CD4-positive, alpha-beta T cell (primary cell): Measurements from ENCODE around the gene FXR1. TPM values are rescaled to one million over a fixed set of nuclear protein-coding genes. Genes with fewer than 3 reads are reported as not detected.

Experiments
- ATAC-seq: fragments of 200-7000 bp; cut with Tn5 transposase; one replicate; pipeline ENCODE4 v1.10.0; 2022; ENCODE audit warnings: mild to moderate bottlenecking; ENCODE audit not compliant: poor library complexity
- CTCF ChIA-PET: fragments of 350-600 bp; sonication (Branson Sonifier 250); formaldehyde crosslinking; loops from one replicate; lab custom pipeline; 2021; ENCODE audit warnings: antibody characterized with exemption, inconsistent platforms; lab: Charles Lee
- POLR2A ChIA-PET: fragments of 350-600 bp; sonication (Branson Sonifier 250); formaldehyde crosslinking; loops from one replicate; lab custom pipeline; 2021; ENCODE audit warnings: antibody characterized with exemption, inconsistent platforms; lab: Charles Lee
- DNase-seq, 14 experiments: peaks; one replicate each; pipeline ENCODE4 v3.0.0-alpha.2; 2013 to 2020; ENCODE audit warnings: mixed read lengths in 2 of 14
- H3K27ac ChIP-seq, 2 donors: one replicate each; pipeline versions ENCODE4 v1.5.1 to v1.7.0; 2013; ENCODE audit warnings: low read length in 2 of 2, low read depth in 1 of 2, mild to moderate bottlenecking in 1 of 2
- H3K27me3 ChIP-seq, 2 experiments: 1 replicate in 1 of 2; 2 replicates in 1 of 2; pipeline versions ENCODE4 v1.6.1 to v1.7.0; 2013; ENCODE audit warnings: low read length in 2 of 2, control low read depth in 1 of 2, mild to moderate bottlenecking in 1 of 2, moderate library complexity in 1 of 2; ENCODE audit not compliant: insufficient read depth in 2 of 2, control insufficient read depth in 1 of 2
- H3K36me3 ChIP-seq: one replicate; pipeline ENCODE4 v1.6.1; 2013; ENCODE audit warnings: low read length, control low read depth; ENCODE audit not compliant: insufficient read depth
- H3K4me1 ChIP-seq: one replicate; pipeline ENCODE4 v1.6.1; 2013; ENCODE audit warnings: low read length, control low read depth; ENCODE audit not compliant: insufficient read depth
- H3K4me3 ChIP-seq: one replicate; pipeline ENCODE4 v1.5.1; 2013; ENCODE audit warnings: mild to moderate bottlenecking, low read length, moderate library complexity
- H3K9me3 ChIP-seq, 2 experiments: 1 replicate in 1 of 2; 2 replicates in 1 of 2; pipeline versions ENCODE4 v1.6.1 to v1.7.0; 2013; ENCODE audit warnings: low read length in 2 of 2, mild to moderate bottlenecking in 2 of 2, control low read depth in 1 of 2, moderate library complexity in 1 of 2; ENCODE audit not compliant: control insufficient read depth in 1 of 2, insufficient read depth in 1 of 2
- H3K27ac Mint-ChIP-seq: one replicate; pipeline ENCODE4 v1.8.0; 2020; ENCODE audit warnings: mixed read lengths
- H3K27me3 Mint-ChIP-seq: one replicate; pipeline ENCODE4 v1.8.0; 2021; ENCODE audit warnings: mixed read lengths
- H3K36me3 Mint-ChIP-seq: one replicate; pipeline ENCODE4 v1.8.0; 2021; ENCODE audit warnings: low read depth, mixed read lengths
- H3K4me1 Mint-ChIP-seq: one replicate; pipeline ENCODE4 v1.8.0; 2021; ENCODE audit warnings: low read depth, mixed read lengths
- H3K4me3 Mint-ChIP-seq: one replicate; pipeline ENCODE4 v1.8.0; 2020; ENCODE audit warnings: mild to moderate bottlenecking, mixed read lengths
- H3K9me3 Mint-ChIP-seq: one replicate; pipeline ENCODE4 v1.8.0; 2020; ENCODE audit warnings: mixed read lengths
- intact Hi-C, 2 experiments: fragments of 100-400 bp; cut with DNase I in 1 of 2; cut with micrococcal nuclease in 1 of 2; formaldehyde crosslinking; loops; one replicate each; pipeline versions ENCODE4 v1.15.1 to v1.9.0; 2023 to 2025; cut with DNase I, micrococcal nuclease
- total RNA-seq, 174 experiments: library from RNA in 2 of 174; stranded (reverse) in 2 of 174; gene quantifications; one replicate each; pipeline ENCODE4 v1.2.3 and lab custom pipeline; 2021 to 2026
- TF ChIP-seq, protein P1 (sequence below): fragments of 200-600 bp; IDR thresholded peaks from one replicate; pipeline ENCODE4 v1.8.0; 2022; ENCODE audit warnings: antibody characterized with exemption, mild to moderate bottlenecking

The FXR1 gene
- total RNA-seq, 2 experiments from 2014 or later: 172 to 174 TPM

DNA sequence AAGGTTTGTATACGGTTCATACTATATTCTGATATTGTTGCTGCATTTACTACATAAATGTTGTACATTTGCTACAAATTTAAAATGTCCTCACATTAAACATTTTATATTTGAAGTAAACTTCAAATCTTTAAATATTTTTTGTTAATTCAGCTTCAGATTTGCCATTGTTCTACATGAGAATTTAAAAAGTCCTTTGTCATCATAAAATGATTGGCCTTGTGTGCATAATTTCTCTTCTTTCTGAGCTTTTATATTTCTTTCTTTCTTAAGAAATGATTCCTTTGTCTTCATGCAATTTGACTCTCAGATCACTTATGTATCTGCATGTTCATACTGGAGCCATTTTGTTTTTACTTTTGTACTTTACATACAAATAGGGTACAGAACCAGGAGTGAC is 49.1 kb downstream of the FXR1 start:
- TF ChIP-seq, protein P1, sequence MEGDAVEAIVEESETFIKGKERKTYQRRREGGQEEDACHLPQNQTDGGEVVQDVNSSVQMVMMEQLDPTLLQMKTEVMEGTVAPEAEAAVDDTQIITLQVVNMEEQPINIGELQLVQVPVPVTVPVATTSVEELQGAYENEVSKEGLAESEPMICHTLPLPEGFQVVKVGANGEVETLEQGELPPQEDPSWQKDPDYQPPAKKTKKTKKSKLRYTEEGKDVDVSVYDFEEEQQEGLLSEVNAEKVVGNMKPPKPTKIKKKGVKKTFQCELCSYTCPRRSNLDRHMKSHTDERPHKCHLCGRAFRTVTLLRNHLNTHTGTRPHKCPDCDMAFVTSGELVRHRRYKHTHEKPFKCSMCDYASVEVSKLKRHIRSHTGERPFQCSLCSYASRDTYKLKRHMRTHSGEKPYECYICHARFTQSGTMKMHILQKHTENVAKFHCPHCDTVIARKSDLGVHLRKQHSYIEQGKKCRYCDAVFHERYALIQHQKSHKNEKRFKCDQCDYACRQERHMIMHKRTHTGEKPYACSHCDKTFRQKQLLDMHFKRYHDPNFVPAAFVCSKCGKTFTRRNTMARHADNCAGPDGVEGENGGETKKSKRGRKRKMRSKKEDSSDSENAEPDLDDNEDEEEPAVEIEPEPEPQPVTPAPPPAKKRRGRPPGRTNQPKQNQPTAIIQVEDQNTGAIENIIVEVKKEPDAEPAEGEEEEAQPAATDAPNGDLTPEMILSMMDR: no peak
- Mint-ChIP-seq H3K4me1 (no peaks in the 10 kb centered on the region), H3K9me3 (no peaks in the 10 kb centered on the region), H3K4me3 (no peak overlapping the region), H3K27me3 (no peaks in the 10 kb centered on the region), H3K36me3 (peaks cover 92% of the 10 kb centered on the region), H3K27ac (no peak overlapping the region)
- Histone ChIP-seq H3K9me3 (no peaks in the 10 kb centered on the region), H3K36me3 (peaks cover 76% of the 10 kb centered on the region), H3K27me3 (no peaks in the 10 kb centered on the region), H3K27ac (no peak overlapping the region), H3K4me3 (no peak overlapping the region), H3K4me1 (no peaks in the 10 kb centered on the region)
- no peak for ATAC-seq
- DNase-seq: no peak
- ChIA-PET POLR2A (interaction anchor here (0.7 to 1.1 kb wide), 2 partner anchors 12 to 28 kb away, joined by 3 to 5 read pairs; partner anchors contain the start of gene DNAJC19), CTCF (no interaction called here)
- intact Hi-C loops: loop anchor here in 1 of 2 experiments (10.0 kb wide), 1 partner anchor 1723 kb away; no protein-coding TSS in a partner anchor

- H3K27me3 Mint-ChIP-seq: no peaks in the 10 kb centered on the region
- TF ChIP-seq, protein P1: no peak
- no peaks in the 10 kb centered on the region for H3K9me3 Mint-ChIP-seq
- H3K4me3 ChIP-seq: no peak overlapping the region
- H3K36me3 Mint-ChIP-seq: peaks cover 89% of the 10 kb centered on the region
- intact Hi-C loops: loop anchor here in 1 of 2 experiments (10.0 kb wide), 1 partner anchor 1722 kb away; no protein-coding TSS in a partner anchor
- DNase-seq (no peak), ATAC-seq (no peak)
- no peaks in the 10 kb centered on the region for H3K27me3 ChIP-seq
- no peak overlapping the region for H3K4me3 Mint-ChIP-seq
- peaks cover 75% of the 10 kb centered on the region for H3K36me3 ChIP-seq
- H3K4me1 Mint-ChIP-seq: no peaks in the 10 kb centered on the region
- CTCF ChIA-PET: no interaction called here
- H3K27ac Mint-ChIP-seq: no peak overlapping the region
- no peaks in the 10 kb centered on the region for H3K4me1 ChIP-seq
- H3K27ac ChIP-seq: no peak overlapping the region
- no peaks in the 10 kb centered on the region for H3K9me3 ChIP-seq
- POLR2A ChIA-PET: interaction anchor here (1.1 kb wide), 1 partner anchor 27 kb away, joined by 5 read pairs; the partner anchor contains the start of gene DNAJC19
Observed at GRCh38 chr3:180962530-180962929, 50.1 kb downstream of the FXR1 start.

DNA sequence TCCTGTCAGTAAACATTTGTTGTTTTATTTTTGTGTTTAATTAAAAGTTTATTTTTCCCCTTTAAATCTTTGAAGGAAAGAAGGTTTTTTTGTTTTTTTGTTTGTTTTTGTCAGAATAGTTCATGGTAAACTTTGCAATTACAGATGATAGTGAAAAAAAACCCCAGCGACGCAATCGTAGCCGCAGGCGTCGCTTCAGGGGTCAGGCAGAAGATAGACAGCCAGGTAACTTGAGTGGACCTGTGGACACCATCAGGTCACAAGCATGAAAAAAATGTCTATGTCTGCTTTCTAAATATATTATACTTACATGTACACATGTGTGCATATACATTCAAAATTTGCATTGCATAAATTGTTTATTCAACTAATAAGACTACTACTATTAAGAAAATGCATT is 58.5 kb downstream of the FXR1 start:
- H3K9me3 ChIP-seq: no peaks in the 10 kb centered on the region
- no peaks in the 10 kb centered on the region for H3K9me3 Mint-ChIP-seq
- peaks cover 6% of the 10 kb centered on the region for H3K4me1 Mint-ChIP-seq
- no peak for DNase-seq
- intact Hi-C loops: no loop called here
- no peaks in the 10 kb centered on the region for H3K4me1 ChIP-seq
- no peak overlapping the region for H3K4me3 Mint-ChIP-seq
- ChIA-PET CTCF (no interaction called here), POLR2A (interaction anchor here (1.3 kb wide), 1 partner anchor 58 kb away, joined by 3 read pairs; the partner anchor contains the start of gene FXR1)
- no peaks in the 10 kb centered on the region for H3K27me3 Mint-ChIP-seq
- H3K27me3 ChIP-seq: no peaks in the 10 kb centered on the region
- H3K27ac ChIP-seq: no peak overlapping the region
- H3K4me3 ChIP-seq: no peak overlapping the region
- ATAC-seq: no peak
- no peak overlapping the region for H3K27ac Mint-ChIP-seq
- H3K36me3 ChIP-seq: peaks cover 62% of the 10 kb centered on the region
- TF ChIP-seq, protein P1: no peak
- peaks cover 75% of the 10 kb centered on the region for H3K36me3 Mint-ChIP-seq
